Left renal pelvis (tissue), 4 donors: ENCODE data around the gene CBFA2T3. TPM values are rescaled to one million over a fixed set of nuclear protein-coding genes. Genes with fewer than 3 reads are reported as not detected.
A peak's percentile ranks its signal among the peaks of the same experiment; 100 is the strongest.

Experiments used
- DNase-seq, 4 donors: peaks; one replicate each; pipeline ENCODE4 v3.0.0-alpha.2; 2013; ENCODE audit warnings: low read depth in 4 of 4, low spot score in 3 of 4
- polyA plus RNA-seq, 4 donors: library from polyadenylated mRNA; unstranded; fragments of 120-200 nt; gene quantifications; one replicate each; pipeline ENCODE4 v1.2.1, GENCODE V29; 2013; ENCODE audit not compliant: insufficient read length in 4 of 4

The CBFA2T3 gene
- polyA plus RNA-seq, 4 donors = 2.7 to 3.5 (median 3.2) TPM

DNA sequence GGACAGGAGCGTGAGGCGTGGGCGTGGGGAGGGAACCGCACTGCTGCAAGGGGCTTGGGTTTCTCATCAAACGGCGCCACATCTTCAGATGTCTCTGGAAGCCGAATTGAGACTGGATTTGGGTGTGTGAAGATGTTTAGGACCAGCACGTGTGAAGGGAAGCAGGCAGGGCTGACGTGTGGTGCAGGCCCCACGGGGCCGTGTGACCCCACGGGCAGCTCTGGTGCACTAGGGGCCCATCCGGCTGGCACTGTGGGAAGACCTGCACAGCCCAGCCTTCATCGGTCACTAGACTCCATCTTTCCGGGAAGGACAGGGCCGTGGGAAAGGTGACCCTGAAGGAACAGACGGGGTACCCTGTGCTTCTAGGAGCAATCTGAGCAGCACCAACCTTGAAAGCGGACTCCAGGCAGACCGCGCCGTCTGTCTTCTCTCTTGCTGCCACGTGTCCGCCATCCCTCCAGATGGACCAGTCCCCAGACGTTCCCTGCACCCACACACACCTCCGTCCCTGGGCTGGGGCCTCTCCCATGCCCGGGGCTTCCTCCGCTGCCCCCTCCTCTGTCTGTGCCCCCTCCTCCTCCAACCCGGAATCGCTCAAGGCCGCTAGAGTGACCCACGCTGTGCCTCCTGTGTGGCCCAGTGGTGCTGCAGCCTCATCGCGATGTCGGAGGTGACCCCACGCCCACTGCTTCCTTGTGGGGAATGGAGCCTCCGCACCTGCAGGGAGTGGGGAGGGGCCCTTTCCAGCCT, 23.4 kb upstream of the CBFA2T3 start:
- DNase-seq = no peak

DNA sequence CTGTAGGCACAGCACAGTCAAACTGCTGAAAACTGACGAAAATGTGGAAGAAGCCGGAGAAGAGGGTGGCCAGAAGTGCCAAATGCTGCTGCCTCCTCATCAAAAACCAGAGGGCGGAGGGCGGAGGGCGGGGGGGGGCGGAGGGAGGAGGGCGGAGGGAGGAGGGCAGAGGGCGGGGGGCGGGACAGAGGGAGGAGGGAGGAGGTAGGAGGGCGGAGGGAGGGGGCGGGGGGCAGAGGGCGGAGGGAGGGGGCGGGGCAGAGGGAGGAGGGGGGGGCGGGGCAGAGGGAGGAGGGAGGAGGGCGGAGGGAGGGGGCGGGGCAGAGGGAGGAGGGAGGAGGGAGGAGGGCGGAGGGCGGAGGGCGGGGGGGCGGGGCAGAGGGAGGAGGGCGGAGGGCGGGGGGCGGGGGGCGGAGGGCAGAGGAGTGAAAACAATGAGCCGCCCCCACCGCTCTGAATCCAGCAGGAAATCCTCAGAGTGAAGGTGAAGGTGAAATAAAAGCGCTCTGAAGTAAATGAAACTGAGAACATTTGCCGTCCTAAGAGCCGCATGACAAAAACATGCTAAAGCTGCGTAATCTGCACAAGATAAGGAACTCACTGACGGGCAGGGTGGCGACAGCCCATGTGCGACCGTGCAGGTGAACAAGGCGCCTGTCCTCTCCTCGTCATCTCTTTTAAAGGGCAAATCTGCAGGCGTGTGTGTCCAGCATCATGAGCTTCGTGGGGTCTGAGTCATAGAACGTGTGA, 22.6 kb upstream of the CBFA2T3 start:
- no peak for DNase-seq

DNA sequence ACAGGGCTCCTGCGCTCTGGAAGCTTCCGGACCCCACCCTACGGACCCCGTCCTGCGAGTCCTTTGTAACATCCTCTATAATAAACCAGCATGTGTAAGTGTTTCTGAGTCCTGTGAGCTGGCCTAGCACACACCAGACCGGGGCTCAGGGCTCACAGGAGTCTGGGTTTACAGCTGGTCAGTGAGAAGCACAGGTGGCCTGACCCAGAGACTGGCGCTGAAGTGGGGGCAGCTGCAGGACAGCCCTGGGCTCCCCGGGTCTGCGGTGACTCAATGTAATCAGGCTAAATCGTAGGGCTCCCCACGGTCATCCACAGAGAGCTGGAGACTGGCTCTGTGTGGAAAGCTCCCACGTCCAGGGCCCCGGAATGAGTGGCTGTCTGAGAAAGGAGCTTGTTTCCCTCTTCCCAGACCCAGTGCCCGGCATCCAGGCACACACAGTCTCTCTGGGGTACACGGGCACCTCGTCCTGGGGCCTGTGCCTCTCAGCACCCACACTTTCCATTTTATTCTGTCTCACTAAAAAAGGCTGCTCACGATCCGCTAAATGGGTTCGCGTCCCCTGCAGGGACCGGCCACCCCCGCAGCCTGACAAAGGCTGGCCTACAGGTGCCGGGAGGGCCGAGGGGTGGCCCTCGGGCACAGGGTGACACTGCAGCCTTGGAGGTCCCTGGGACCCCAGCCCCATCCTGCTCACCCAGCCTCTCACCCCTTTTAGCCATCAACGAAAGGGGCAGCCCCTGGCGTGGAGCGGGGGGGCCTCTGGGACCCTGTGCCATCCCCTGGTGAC, 18.9 kb upstream of the CBFA2T3 start:
- DNase-seq = no peak

DNA sequence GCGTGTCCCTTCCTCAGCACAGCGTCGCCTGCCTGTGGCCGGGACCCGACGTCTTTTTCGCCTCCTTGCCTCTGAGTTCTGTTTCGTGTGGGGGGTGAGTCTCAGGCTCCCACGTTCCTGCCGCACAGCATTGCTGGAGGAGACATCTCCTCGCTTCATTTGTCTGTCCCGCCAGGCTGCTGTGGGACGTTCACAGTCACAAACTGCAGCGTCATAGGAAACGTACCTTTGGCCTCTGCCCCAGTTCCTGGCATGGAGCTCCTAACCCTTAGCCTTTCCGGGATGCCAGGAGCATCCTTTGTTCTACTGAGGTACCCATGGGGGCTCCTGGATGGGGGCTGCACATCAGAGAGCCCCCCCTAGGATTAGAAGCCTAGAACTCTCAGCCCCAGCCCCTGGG, 18.2 kb upstream of the CBFA2T3 start:
- DNase-seq = no peak

DNA sequence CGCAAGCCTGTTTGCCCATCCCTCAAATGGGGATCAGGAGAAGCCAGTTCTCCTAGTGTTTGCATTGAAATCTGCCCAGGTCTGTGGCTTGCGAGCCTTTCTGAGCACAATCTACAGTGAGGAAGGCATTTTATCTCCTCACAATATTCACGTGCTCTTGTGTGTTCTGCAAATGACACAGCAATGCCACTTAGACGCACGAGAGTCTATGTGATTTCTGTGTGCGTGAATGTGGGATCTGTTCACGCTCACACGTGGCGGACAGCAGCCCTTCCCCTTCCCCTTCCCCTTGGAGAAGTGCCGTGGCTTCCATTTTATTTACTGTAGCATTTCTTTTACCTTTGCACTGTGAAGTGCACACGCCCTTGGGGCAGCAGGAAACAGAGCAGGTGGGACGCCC, 17.7 kb upstream of the CBFA2T3 start:
- no peak for DNase-seq

DNA sequence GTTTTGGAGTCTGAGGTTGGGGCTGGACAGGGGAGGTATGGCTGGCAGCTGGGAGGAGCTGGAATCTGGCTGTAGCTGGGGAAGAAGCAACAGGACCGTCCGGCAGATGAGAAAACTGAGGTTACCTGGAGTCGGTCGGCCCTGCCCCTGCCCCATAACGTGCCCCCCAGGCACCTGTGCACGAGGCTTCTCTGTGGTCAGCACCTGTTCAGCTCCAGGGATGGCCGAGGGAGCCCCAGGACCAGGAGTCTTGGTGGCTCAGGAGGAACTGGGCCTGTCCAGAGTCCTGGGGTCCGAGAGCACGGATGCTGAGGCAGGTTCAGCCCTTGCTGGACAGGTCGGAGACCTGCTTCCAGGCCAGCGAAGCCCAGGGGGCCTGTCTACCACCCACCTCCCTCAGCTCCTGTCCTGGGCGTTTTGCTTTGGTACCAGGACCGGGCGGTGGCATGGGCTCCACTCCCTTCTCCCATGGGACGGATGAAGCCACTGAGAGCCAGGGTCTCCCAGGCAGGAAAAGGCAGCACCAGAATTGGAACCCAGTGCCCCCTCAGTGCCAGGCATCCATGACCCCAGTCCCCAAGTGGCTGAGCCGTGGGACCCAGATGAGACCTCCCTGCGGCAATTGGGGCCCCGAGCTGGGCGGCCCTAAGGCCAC, 17.1 kb upstream of the CBFA2T3 start:
- no peak for DNase-seq

DNA sequence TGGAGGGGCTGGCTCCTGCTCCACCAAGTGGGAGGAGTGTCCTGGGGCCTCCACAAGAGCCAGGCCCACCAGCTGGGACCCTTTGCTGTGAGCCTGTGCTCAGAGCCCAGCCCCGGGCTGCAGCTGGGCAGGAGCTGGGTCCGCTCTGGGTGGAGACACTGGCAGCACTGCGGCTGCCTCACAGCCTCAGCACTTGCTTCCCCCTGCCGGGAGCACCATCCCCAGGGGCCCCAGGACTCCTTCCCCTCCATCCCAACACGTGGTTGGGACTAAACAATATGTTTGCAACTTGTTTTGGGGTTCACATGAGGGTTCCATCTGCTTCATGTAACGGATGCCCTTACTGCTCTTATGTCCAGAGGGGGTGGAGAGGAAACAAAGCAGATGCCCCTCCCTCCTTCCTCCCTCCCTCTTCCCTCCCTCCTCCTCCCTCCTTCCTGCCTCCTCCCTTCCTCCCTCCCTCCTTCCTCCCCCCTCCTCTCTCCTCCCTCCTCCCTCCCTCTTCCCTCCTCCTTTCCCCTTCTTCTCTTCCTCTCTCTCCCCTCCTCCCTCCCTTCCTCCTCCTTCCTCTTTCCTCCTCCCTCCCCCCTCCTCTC, 16.3 kb upstream of the CBFA2T3 start:
- DNase-seq = peak in 3 of 4 donors; percentile 34 to 48 (median 44)

DNA sequence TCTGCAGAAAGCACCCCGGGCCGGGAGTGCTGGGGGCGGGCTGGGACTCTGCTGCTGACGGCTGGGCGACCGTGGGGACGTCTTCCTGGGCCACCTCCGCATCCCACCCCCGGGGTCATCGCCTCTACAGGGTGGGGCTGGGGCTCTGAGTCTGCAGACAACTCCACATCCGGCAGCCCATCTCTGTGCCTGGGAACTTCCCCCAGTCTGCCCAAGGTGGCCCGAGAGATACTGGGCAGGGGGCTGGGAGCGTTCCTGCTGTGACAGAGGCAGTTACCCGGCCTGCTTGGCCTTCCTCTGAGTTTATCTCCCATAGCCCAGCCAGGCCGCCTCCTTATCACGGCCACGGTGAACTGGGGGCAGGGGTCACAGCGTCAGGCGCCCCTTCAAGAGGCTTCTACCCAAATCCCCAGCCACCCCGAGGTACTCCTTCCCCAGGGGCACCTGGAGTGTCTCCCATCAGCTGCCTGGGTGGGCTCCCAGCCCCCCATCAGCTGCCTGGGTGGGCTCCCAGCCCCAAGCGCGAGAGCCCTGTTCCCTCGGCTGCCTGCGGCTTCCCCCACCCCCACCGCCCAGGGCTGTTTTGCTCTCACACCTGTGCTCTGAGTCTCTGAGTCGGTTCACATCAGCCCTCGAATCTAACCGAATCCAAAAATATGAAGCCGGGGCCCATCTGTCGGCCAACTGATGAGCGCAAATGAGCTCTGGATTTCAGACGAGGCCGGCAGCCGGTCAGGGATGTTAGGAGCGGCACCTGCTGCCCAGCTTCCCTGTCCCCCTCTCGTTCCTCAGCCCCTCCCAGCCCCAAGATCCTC, 15.6 kb upstream of the CBFA2T3 start:
- DNase-seq = no peak

DNA sequence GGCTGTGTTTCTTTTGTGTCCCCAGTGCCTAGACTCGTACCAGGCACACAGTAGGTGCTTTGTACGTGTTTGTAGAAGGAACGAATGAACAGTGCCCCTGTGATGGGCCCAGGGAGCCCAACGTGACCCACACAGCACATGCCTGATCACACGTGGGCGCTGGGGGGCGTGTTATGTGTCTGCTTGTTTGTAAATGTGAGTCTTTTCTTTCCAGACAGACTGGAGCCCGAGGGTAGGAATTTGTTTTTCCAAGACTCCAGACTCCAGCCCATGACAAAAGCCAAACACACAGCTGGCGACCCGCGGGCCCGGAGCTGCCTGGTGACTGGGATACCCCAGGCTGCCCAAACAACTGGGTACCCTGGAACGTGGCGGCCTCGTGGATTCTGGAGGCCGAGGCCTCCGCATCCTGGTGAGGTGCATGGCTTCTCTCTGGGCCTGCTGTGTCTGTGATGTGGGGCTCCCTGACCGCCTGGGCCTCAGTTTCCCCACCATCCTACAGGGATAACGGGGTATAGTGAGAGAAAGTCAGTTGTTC, 14.9 kb upstream of the CBFA2T3 start:
- DNase-seq = no peak

DNA sequence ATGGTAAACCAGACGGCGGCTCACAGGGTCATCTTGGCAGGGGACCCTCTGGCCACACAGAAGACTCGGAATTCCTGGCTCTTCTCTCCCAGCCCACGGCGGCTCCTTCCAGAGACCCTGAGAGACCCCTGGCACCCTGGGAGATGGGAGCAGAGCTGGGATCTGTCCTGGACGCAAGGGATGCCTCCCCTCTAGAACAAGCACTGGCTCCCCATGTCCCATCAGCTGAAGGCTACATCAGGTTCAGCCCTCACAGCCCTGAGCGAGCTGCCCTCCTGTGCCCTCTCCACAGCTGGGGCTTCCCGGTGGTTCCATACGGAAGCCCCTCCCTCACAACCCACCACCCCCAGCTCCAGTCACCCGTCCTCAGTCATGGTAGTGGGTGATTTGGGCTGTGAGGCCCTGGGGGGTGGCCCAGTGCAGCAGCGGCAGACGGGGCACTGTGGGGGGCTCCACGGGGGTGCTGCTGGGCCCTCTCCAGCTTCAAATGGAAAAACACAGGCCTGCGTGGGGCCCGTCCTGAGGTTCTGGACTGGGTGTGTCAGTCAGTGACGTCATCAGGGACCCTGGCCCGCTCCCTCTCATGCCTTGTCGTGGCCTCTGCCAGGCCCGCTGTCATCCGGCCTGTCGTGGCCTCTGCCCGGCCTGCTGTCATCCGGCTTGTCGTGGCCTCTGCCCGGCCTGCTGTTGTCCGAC, 13.0 kb upstream of the CBFA2T3 start:
- DNase-seq = no peak

DNA sequence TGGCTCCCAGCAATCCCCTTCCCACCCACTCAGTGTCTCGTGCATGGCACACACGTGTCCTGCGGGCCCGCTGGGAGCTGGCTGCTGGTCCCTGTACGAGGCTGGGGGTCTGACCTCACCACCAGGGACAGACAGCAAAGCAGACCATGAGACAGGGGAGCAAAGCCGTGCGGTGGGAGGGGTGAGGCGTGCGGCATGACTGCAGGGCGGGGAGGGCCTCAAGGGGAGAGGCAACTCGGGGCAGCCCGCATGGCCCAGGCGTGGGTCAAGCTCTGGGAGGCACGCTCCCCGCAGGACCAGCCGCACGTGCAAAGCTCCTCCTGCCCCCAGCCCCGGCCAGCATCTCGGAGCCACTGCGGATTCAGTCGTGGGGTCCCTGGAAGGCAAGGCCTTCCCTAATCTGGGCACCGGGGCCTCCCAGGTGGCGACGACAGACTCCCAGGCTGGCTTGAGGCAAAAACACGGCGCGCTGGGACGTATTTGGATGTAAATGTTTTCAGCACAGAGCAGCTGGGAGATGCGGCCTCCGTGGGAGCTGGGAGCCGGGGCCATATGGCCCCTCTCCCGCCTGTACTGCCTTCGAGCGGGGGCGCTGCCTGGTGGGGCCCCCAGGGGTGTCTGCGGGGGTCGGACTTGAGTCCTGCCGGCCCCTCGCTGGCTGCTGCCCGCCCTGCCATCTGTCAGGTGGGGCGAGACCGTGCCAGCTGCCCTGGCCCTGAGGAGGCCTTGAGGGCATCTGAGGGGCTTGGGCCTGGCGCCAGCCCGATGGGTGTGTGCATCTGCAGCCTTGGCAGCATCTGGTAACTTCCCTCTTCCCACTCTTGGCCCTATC, 12.2 kb upstream of the CBFA2T3 start:
- no peak for DNase-seq

DNA sequence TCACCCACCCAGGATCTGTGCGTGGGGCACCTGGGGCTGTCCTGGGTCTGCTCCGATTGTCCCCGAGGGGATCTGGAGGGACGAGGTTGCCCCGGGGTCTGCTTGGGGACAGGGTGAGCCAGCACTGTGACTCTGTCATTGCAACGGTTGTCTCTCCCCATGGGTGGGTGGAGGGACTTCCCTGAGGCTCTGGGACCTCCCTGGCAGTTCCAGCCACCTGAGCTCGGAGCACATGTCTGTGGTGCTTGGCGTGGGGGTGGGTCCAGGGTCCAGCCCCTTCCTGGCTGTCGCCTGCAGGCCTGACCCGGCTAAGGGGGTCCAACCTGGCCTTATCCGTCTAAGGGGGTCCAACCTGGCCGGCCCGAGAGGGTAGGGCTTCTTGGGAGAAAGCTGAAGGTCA, 8.5 kb upstream of the CBFA2T3 start:
- DNase-seq = no peak

DNA sequence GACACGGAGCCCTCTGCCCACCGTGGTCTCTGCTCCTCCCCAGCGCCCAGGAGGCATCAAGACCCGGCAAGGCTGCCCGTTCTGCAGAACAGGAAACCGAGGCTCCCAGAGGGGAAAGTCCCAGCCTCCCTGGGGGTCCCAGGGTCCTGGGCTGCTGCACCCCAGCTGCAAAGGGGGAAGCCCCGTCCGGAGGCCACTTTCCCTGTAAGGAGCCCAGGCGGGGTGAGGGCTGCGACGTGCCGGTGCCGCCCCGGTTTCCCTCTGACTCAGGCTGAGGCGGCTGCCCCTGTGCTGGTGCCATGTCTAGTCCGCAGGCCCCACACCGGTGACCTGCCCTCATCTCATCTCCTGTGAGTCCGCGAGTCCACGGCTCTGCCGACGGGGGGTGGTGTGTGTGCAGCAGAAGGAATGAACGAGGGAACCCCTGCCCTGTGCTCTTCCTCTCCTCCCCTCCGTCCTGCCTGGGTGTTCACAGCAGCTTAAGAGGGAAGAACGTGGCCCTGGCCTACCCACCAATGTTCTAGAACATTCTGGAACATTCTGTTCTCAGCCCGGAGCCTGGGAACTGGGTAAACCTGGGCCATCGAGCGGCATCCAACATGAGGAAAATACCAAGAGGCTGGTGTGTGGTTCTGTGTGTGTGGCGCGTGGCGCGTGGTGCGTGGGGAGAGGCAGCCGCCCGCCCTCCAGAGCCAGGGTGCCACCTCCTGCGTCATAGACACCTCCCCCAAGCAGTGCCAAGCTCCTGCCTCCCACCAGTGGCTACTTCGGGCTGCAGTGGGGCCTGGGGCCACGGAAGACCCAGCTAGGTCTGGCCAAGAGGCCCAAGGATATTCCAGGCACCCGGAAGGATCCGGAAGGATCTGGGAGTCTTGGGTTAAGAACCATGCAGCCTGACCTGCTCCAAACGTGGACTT, 7.0 kb upstream of the CBFA2T3 start:
- DNase-seq = no peak

DNA sequence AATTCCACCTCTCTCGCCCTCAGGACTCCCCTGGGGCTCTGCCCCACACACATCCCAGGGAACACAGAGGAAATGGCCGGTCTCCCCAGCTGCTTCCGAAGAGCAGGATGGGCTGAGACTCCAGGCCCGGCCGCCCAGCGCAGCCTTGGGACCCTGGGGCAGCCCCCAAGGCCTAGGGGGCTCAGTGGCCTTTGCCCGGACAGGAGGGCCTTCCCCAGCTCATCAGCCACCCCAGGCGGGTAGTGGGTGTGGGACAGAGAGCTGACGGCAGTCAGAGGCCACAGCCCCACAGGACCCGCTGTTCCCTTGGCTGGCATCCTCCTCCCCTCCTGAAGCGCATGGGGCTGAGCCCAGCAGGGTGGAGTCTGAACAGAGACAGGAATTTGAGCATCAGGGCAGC, 6.2 kb upstream of the CBFA2T3 start:
- no peak for DNase-seq

DNA sequence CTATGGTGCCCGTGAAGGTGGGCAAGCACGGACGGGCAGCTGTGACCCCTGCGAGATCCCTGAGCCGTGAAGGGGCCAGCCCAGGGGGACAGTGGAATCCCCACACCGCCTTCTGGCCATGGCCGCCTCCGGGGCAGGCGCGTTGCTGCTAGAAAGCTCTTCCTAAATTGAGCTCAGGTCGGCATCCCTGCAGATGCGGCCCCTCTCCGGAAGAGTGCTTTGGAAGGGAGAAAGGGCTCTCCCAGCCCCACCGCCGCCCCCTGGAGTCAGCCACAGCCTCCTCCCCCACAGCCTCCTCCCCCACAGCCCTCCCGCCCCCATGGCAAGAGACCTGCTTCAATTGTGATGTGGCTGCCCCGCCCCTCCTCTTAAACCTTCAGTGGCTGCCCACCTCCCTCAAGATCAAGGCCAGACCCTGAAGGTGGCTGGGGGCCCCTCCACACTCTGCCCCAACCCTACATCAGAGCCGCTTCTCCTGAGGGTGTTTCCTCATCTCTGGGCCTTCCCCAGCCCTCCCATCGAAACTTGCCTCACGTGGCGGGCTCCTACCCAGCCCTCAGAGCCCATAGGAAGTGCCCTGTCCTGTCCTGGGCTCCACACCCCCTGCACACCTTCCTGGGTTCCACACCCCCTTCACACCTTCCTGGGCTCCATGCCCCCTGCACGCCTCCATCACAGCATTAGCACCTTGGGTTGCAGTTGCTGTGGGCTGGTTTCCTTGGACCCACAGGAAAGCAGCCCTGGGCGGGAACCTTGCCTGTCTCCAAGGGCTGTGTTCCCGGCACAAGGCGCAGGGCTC, 5.5 kb upstream of the CBFA2T3 start:
- DNase-seq = no peak

DNA sequence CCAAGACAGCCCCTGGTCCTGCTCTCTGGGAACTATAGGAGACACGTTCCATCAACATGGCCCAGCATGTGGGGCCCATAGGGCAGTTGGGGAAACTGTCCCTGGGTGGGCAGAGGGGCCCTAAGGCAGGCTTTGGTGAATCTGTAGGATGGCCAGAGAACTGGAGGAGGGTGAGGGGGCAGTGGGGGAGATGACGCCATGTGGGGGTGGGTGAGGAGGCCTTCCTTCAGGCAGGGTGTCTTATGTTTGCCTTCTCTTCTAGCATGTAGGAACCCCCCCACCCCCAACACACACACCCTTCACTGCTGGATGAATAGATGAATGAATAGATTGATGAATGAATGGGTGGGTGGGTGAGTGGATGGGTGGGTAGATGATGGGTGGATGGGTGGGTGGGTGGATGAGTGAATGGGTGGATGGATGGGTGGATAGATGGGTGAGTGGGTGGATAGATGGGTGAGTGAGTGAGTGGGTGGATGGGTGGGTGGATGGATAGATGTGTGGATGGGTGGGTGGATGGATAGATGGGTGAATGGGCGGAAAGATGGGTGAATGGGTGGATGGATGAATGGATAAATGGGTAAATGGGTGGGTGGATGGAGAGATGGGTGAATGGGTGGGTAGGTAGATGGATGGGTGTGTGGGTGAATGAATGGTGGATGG, 2.5 kb upstream of the CBFA2T3 start:
- no peak for DNase-seq
